GM23248 (cell line): ENCODE data around the gene JMJD1C. TPM values are rescaled to one million over a fixed set of nuclear protein-coding genes. Genes with fewer than 3 reads are reported as not detected.

Source experiments
- DNase-seq: peaks from one replicate; pipeline ENCODE4 v3.0.0-alpha.2; 2015
- H2AFZ ChIP-seq: fragments of 200-600 bp; sonication (generic); 2 replicates; pipeline ENCODE4 v1.6.1; 2016; ENCODE audit warnings: antibody characterized with exemption
- H3F3A ChIP-seq: fragments of 200-600 bp; sonication (generic); 2 replicates; pipeline ENCODE4 v1.6.1; 2016; ENCODE audit warnings: mild to moderate bottlenecking, antibody characterized with exemption, mixed run types; ENCODE audit not compliant: insufficient read depth
- H3K27ac ChIP-seq: fragments of 200-600 bp; sonication (generic); 2 replicates; pipeline ENCODE4 v1.5.1; 2016; ENCODE audit warnings: mild to moderate bottlenecking
- H3K27me3 ChIP-seq: fragments of 200-600 bp; sonication (generic); replicated peaks from 2 replicates; pipeline ENCODE4 v1.6.1; 2016; ENCODE audit warnings: mild to moderate bottlenecking; ENCODE audit not compliant: insufficient read depth
- H3K36me3 ChIP-seq: fragments of 200-600 bp; sonication (generic); 2 replicates; pipeline ENCODE4 v1.6.1; 2016; ENCODE audit warnings: low read depth, mild to moderate bottlenecking
- H3K4me1 ChIP-seq: fragments of 200-600 bp; sonication (generic); 2 replicates; pipeline ENCODE4 v1.6.1; 2016; ENCODE audit warnings: mild to moderate bottlenecking; ENCODE audit not compliant: insufficient read depth
- H3K4me2 ChIP-seq: fragments of 200-600 bp; sonication (generic); one replicate; pipeline ENCODE4 v1.6.1; 2016; ENCODE audit warnings: mild to moderate bottlenecking; ENCODE audit not compliant: unreplicated experiment
- H3K4me3 ChIP-seq: fragments of 200-600 bp; sonication (generic); 2 replicates; pipeline ENCODE4 v1.5.1; 2016; ENCODE audit warnings: mild to moderate bottlenecking
- H3K79me2 ChIP-seq: fragments of 200-600 bp; sonication (generic); 2 replicates; pipeline ENCODE4 v1.6.1; 2016; ENCODE audit warnings: mild to moderate bottlenecking; ENCODE audit not compliant: insufficient read depth
- H3K9ac ChIP-seq: fragments of 200-600 bp; sonication (generic); 2 replicates; pipeline ENCODE4 v1.6.1; 2016; ENCODE audit warnings: mild to moderate bottlenecking
- H3K9me2 ChIP-seq: fragments of 200-600 bp; sonication (generic); 2 replicates; pipeline ENCODE4 v1.6.1; 2016; ENCODE audit warnings: mixed run types, mild to moderate bottlenecking, moderate library complexity; ENCODE audit not compliant: insufficient read depth
- H3K9me3 ChIP-seq: fragments of 200-600 bp; sonication (generic); one replicate; pipeline ENCODE4 v1.6.1; 2017; ENCODE audit warnings: low read depth
- H4K20me1 ChIP-seq: fragments of 200-600 bp; sonication (generic); 2 replicates; pipeline ENCODE4 v1.6.0; 2016; ENCODE audit not compliant: insufficient read depth
- EZH2 ChIP-seq: fragments of 200-600 bp; sonication (generic); IDR thresholded peaks from 2 replicates; pipeline ENCODE4 v1.6.1; 2018; ENCODE audit warnings: antibody characterized with exemption, mild to moderate bottlenecking; ENCODE audit not compliant: insufficient read depth, poor library complexity, severe bottlenecking
- EZH2phosphoT487 ChIP-seq: fragments of 200-600 bp; sonication (generic); IDR thresholded peaks from 2 replicates; pipeline ENCODE4 v1.6.1; 2018; ENCODE audit warnings: antibody characterized with exemption, moderate library complexity, mild to moderate bottlenecking, low read depth; ENCODE audit not compliant: insufficient read depth
- WGBS, 2 experiments: methylation state at CpG; one replicate each; pipeline ENCODE4 v1.1.6; 2015 to 2017; ENCODE audit warnings: low lambda C conversion rate in 2 of 2, low coverage in 1 of 2; ENCODE audit errors: missing lambda C conversion rate in 2 of 2; 5-methylcytosine and 5-hydroxymethylcytosine counted together
- in situ Hi-C: fragments of 300-500 bp; cut with MboI; formaldehyde crosslinking; loops from 2 replicates; pipeline ENCODE4 v1.15.0; 2020
- polyA plus RNA-seq: library from polyadenylated mRNA; unstranded; fragments of >200 nt; fragmentation: Nextera tagmentation; extraction: Ambion mirVana; gene quantifications from 2 replicates; pipeline ENCODE4 v1.2.1, GENCODE V29; 2016
- total RNA-seq: library from RNA; depleted of rRNA; stranded (reverse); fragments of >200 nt; shearing (Covaris generic); gene quantifications from 2 replicates; pipeline ENCODE4 v1.2.3, GENCODE V29; 2014

The JMJD1C gene
- total and polyA plus RNA-seq, 2 experiments from 2014 or later: 34.6 to 74.3 TPM

GRCh38 chr10:63252095-63252762, 213.5 kb downstream of the JMJD1C start:
- no peak overlapping the region for H3K9ac ChIP-seq
- TF ChIP-seq EZH2 (no peak), EZH2phosphoT487 (no peak)
- DNase-seq: no peak
- no peaks in the 10 kb centered on the region for H4K20me1 ChIP-seq
- peaks cover 15% of the 10 kb centered on the region for H3K4me1 ChIP-seq
- H2AFZ ChIP-seq: no peak overlapping the region
- H3K27me3 ChIP-seq: no peaks in the 10 kb centered on the region
- H3K4me3 ChIP-seq: no peak overlapping the region
- peaks cover 5% of the 10 kb centered on the region; the same call in 1 of the 2 replicates for H3F3A ChIP-seq
- in situ Hi-C loops: no loop called here
- H3K79me2 ChIP-seq: peaks cover 100% of the 10 kb centered on the region
- no peak overlapping the region for H3K27ac ChIP-seq
- H3K9me2 ChIP-seq: no peaks in the 10 kb centered on the region
- H3K9me3 ChIP-seq: no peaks in the 10 kb centered on the region
- H3K4me2 ChIP-seq: no peak overlapping the region
- H3K36me3 ChIP-seq: no peaks in the 10 kb centered on the region

GRCh38 chr10:63250032-63250431, 215.7 kb downstream of the JMJD1C start:
- Histone ChIP-seq H3F3A (0 out of 2 replicates have a peak, but pooled peaks cover 4% of the 10 kb centered on the region), H3K9me3 (no peaks in the 10 kb centered on the region), H3K79me2 (peaks cover 100% of the 10 kb centered on the region), H3K9ac (no peak overlapping the region), H3K27ac (no peak overlapping the region), H3K4me2 (no peak overlapping the region), H2AFZ (no peak overlapping the region), H3K4me3 (no peak overlapping the region), H3K27me3 (no peaks in the 10 kb centered on the region), H4K20me1 (no peaks in the 10 kb centered on the region; the same call in 1 of the 2 replicates), H3K36me3 (no peaks in the 10 kb centered on the region), H3K9me2 (no peaks in the 10 kb centered on the region), H3K4me1 (peaks cover 10% of the 10 kb centered on the region; the same call in 1 of the 2 replicates)
- in situ Hi-C loops: no loop called here
- no peak for DNase-seq
- TF ChIP-seq EZH2 (no peak), EZH2phosphoT487 (no peak)
- 86 to 87% methylated on average over 2 of the region's 2 CpGs for WGBS, 2 experiments

GRCh38 chr10:63247771-63248170, 218.0 kb downstream of the JMJD1C start:
- no peaks in the 10 kb centered on the region for H3K9me2 ChIP-seq
- no peak overlapping the region for H3K4me2 ChIP-seq
- no peak overlapping the region for H3K9ac ChIP-seq
- WGBS, 2 experiments: 91 to 93% methylated on average over 4 of the region's 4 CpGs
- DNase-seq: no peak
- 0 out of 2 replicates have a peak, but pooled peaks cover 3% of the 10 kb centered on the region for H3F3A ChIP-seq
- H3K79me2 ChIP-seq: peaks cover 100% of the 10 kb centered on the region
- H3K36me3 ChIP-seq: no peaks in the 10 kb centered on the region
- no peaks in the 10 kb centered on the region for H3K27me3 ChIP-seq
- H3K27ac ChIP-seq: no peak overlapping the region
- H2AFZ ChIP-seq: no peak overlapping the region
- H3K4me1 ChIP-seq: peaks cover 10% of the 10 kb centered on the region; the same call in 1 of the 2 replicates
- H4K20me1 ChIP-seq: peaks cover 10% of the 10 kb centered on the region
- H3K4me3 ChIP-seq: no peak overlapping the region
- no peak for TF ChIP-seq EZH2phosphoT487
- no peak for TF ChIP-seq EZH2
- in situ Hi-C loops: no loop called here
- H3K9me3 ChIP-seq: no peaks in the 10 kb centered on the region

DNA sequence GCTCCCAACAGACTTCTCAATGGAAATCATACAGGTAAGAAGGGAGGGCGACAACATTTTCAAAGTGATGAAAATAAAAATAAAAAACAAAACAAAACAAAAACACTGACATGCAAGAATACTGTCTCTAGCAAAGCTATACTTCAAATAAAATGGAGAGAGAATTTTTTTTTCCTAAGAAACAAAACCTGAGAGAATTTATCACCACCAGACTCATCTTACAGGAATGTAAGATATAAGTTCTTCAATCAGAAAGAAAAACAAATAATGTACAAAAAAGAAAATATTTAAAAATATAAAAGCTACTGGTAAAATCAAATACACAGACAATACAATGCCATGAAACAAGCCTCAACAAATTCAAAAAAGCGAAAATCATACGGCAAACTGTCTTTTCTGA, 219.4 kb downstream of the JMJD1C start:
- no peak overlapping the region for H3K4me2 ChIP-seq
- peaks cover 100% of the 10 kb centered on the region for H3K79me2 ChIP-seq
- 98 to 99% methylated on average over 3 of the region's 3 CpGs for WGBS, 2 experiments
- H3K9me2 ChIP-seq: no peaks in the 10 kb centered on the region
- no peaks in the 10 kb centered on the region for H3K9me3 ChIP-seq
- no peak overlapping the region for H2AFZ ChIP-seq
- no peak overlapping the region for H3K9ac ChIP-seq
- H4K20me1 ChIP-seq: peaks cover 10% of the 10 kb centered on the region
- H3F3A ChIP-seq: 0 out of 2 replicates have a peak, but pooled peaks cover 3% of the 10 kb centered on the region
- in situ Hi-C loops: no loop called here
- no peaks in the 10 kb centered on the region for H3K27me3 ChIP-seq
- no peaks in the 10 kb centered on the region for H3K36me3 ChIP-seq
- no peak for DNase-seq
- TF ChIP-seq EZH2phosphoT487 (no peak), EZH2 (no peak)
- peaks cover 10% of the 10 kb centered on the region; the same call in 1 of the 2 replicates for H3K4me1 ChIP-seq
- H3K4me3 ChIP-seq: no peak overlapping the region
- no peak overlapping the region for H3K27ac ChIP-seq
